KMS-11 (cell line): ENCODE measurements around the gene SCN9A.
"Not testable (repeated sequence)": the region's sequence is repeated elsewhere in the genome, so short reads cannot be mapped to it uniquely, and the experiment has no call there.

Source experiments
- H2AFZ ChIP-seq: fragments of 200-600 bp; sonication (generic); 2 replicates; pipeline ENCODE4 v1.6.1; 2016; ENCODE audit warnings: antibody characterized with exemption, mixed run types, low read depth
- H3K27ac ChIP-seq: fragments of 200-600 bp; sonication (generic); 2 replicates; pipeline ENCODE4 v1.6.1; 2016; ENCODE audit warnings: mild to moderate bottlenecking, mixed run types
- H3K27me3 ChIP-seq: fragments of 200-600 bp; sonication (generic); 2 replicates; pipeline ENCODE4 v1.6.1; 2017; ENCODE audit warnings: mild to moderate bottlenecking, low read depth, mixed run types, moderate library complexity; ENCODE audit not compliant: insufficient read depth
- H3K36me3 ChIP-seq: fragments of 200-600 bp; sonication (generic); 2 replicates; pipeline ENCODE4 v1.6.1; 2017; ENCODE audit warnings: mild to moderate bottlenecking, mixed run types; ENCODE audit not compliant: insufficient read depth
- H3K4me1 ChIP-seq: fragments of 200-600 bp; sonication (generic); 2 replicates; pipeline ENCODE4 v1.6.1; 2016; ENCODE audit warnings: mild to moderate bottlenecking, low read depth, mixed run types; ENCODE audit not compliant: poor library complexity, severe bottlenecking
- H3K4me2 ChIP-seq: fragments of 200-600 bp; sonication (generic); 2 replicates; pipeline ENCODE4 v1.7.0; 2016; ENCODE audit warnings: mild to moderate bottlenecking, mixed run types
- H3K4me3 ChIP-seq: fragments of 200-600 bp; sonication (generic); IDR thresholded peaks from 2 replicates; pipeline ENCODE4 v1.6.1; 2017; ENCODE audit warnings: low read depth, low read length, mixed read lengths; ENCODE audit not compliant: insufficient read depth
- H3K79me2 ChIP-seq: fragments of 200-600 bp; sonication (generic); 2 replicates; pipeline ENCODE4 v1.6.1; 2016; ENCODE audit warnings: low read depth, mixed run types; ENCODE audit not compliant: insufficient read depth
- H3K9ac ChIP-seq: fragments of 200-600 bp; sonication (generic); 2 replicates; pipeline ENCODE4 v1.6.1; 2016; ENCODE audit warnings: mild to moderate bottlenecking, mixed run types
- H4K20me1 ChIP-seq: fragments of 200-600 bp; sonication (generic); 2 replicates; pipeline ENCODE4 v1.6.1; 2016; ENCODE audit warnings: mild to moderate bottlenecking, mixed run types; ENCODE audit not compliant: insufficient read depth
- CTCF ChIP-seq: fragments of 200-600 bp; sonication (generic); conservative IDR thresholded peaks from 2 replicates; pipeline ENCODE4 v1.6.1; 2017; ENCODE audit warnings: low read depth, mild to moderate bottlenecking, antibody characterized with exemption, low read length, moderate library complexity, mixed read lengths

Gene SCN9A

GRCh38 chr2:166361351-166362153, 14.2 kb downstream of the SCN9A start:
- TF ChIP-seq CTCF, result peak; percentile 57
- H3K4me1 ChIP-seq, result peaks cover 11% of the 10 kb centered on the region
- H3K9ac ChIP-seq, result no peak overlapping the region
- no peaks in the 10 kb centered on the region for H3K36me3 ChIP-seq
- no peak overlapping the region for H3K4me2 ChIP-seq
- no peaks in the 10 kb centered on the region for H3K27me3 ChIP-seq
- H3K4me3 ChIP-seq, result no peak overlapping the region
- no peak overlapping the region for H2AFZ ChIP-seq
- no peaks in the 10 kb centered on the region for H4K20me1 ChIP-seq
- H3K27ac ChIP-seq, result no peak overlapping the region
- H3K79me2 ChIP-seq, result no peaks in the 10 kb centered on the region

DNA sequence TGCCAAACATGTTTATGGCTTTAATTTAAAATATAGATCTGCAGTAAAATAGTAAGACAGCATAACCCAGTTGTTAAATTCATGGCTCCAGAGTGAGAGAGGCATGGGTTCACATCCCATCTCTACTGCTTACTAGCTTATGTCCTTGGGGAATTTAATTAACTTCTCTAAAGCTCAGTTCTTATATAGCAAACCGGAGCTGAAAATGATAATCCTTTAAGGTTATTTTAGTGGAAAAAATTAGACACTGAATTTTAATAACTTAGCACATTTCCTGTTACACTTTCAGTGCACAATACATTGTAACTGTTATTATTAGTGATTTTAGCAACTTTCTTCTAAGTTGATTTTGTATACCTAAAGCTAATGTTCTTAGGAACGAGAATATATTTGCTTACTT, 14.8 kb downstream of the SCN9A start:
- H3K36me3 ChIP-seq, result no peaks in the 10 kb centered on the region
- no peak overlapping the region for H2AFZ ChIP-seq
- peaks cover 10% of the 10 kb centered on the region for H3K4me1 ChIP-seq
- H3K4me3 ChIP-seq, result no peak overlapping the region
- H3K4me2 ChIP-seq, result no peak overlapping the region
- H3K27me3 ChIP-seq, result no peaks in the 10 kb centered on the region
- no peaks in the 10 kb centered on the region for H3K79me2 ChIP-seq
- no peaks in the 10 kb centered on the region for H4K20me1 ChIP-seq
- no peak overlapping the region for H3K9ac ChIP-seq
- H3K27ac ChIP-seq, result no peak overlapping the region
- TF ChIP-seq CTCF, result no peak

DNA sequence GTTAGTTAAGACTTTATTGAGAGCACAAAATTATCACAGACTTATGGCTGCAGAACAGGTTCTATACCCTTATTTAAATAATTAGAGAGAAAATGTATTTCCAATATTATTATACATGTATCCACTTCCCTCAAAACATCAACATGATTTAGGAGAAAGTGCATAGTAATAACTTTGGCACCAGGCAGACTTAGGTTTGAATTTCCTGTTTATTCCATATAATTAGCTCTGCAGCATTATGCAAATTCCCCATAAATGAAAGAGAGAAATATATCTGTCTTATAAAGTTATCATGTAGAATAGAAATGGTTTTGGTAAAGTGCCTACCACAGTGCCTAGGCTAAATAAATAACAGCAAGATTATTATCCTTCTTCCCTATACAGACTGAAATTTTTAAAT, 15.3 kb downstream of the SCN9A start:
- H3K79me2 ChIP-seq, result no peaks in the 10 kb centered on the region
- H3K9ac ChIP-seq, result no peak overlapping the region
- no peak overlapping the region for H2AFZ ChIP-seq
- H3K36me3 ChIP-seq, result no peaks in the 10 kb centered on the region
- no peak overlapping the region for H3K4me2 ChIP-seq
- TF ChIP-seq CTCF, result no peak
- no peak overlapping the region for H3K27ac ChIP-seq
- H3K4me3 ChIP-seq, result no peak overlapping the region
- peaks cover 10% of the 10 kb centered on the region for H3K4me1 ChIP-seq
- no peaks in the 10 kb centered on the region for H3K27me3 ChIP-seq
- no peaks in the 10 kb centered on the region for H4K20me1 ChIP-seq

DNA sequence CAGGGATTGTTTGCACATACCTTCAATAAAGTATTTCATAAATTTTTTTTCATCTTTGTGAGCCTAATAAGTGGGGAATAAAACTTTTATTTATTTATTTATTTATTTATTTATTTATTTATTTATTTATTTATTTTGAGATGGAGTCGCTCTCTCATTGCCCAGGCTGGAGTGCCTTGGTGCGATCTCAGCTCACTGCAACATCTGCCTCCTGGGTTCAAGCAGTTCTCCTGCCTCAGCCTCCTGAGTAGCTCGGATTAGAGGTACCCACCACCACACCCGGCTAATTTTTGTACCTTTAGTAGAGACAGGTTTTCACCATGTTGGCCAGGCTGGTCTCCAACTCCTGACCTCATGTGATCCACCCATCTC, 17.8 kb downstream of the SCN9A start:
- H3K4me2 ChIP-seq, H3K27me3 ChIP-seq, H2AFZ ChIP-seq, H3K9ac ChIP-seq, H3K4me3 ChIP-seq, H4K20me1 ChIP-seq, H3K27ac ChIP-seq, H3K79me2 ChIP-seq, H3K36me3 ChIP-seq: not testable (repeated sequence)
- H3K4me1 ChIP-seq, result peaks cover 10% of the 10 kb centered on the region
